ENCODE measurements around the gene FMN1.
A peak's percentile ranks its signal among the peaks of the same experiment; 100 is the strongest.

FMN1 gene

DNA sequence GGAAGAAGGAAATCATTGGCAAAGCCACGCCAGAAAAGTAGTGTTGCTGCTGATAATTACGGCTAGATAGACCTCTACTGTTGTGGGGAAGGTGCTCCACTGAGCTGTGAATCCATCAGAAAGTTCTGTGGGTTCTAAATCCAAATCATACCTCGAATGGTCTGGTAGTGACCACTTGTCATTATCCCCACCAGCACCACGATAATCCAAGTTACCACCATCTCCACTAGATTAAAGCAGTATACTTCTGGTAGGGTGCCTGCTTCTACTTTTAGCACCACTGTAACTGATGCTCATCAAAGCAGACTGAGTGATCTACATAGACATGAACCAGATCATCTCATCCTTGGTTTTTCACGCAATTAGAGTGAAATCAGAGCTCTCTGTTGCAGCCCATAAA is 185.5 kb downstream of the FMN1 start:
- no peak for TF ChIP-seq Cebpa-rat (IDR thresholded peaks at IDR 0.05)
- H3K9ac ChIP-seq: no peak overlapping the region
- no peaks in the 10 kb centered on the region for H3K27me3 ChIP-seq
- peaks cover 0 to 9% (median 0%) of the 10 kb centered on the region in 11 experiments; a peak in 2 of 22 replicates for H3K9me3 ChIP-seq (replicated peaks in 1 of 11)
- peaks cover 0 to 90% (median 0%) of the 10 kb centered on the region in 11 experiments; a peak in 5 of 22 replicates for H4K20me1 ChIP-seq
- H3K4me2 ChIP-seq: peak overlapping the region in 9 of 11 experiments; percentile 33 to 80 (median 58); a peak in 12 of 22 replicates
- no peak overlapping the region for H3K4me3 ChIP-seq
- H3K4me1 ChIP-seq: peaks cover 29 to 52% (median 38%) of the 10 kb centered on the region in 10 experiments
- no peak overlapping the region for H3K27ac ChIP-seq
- no peaks in the 10 kb centered on the region for H3K36me3 ChIP-seq

DNA sequence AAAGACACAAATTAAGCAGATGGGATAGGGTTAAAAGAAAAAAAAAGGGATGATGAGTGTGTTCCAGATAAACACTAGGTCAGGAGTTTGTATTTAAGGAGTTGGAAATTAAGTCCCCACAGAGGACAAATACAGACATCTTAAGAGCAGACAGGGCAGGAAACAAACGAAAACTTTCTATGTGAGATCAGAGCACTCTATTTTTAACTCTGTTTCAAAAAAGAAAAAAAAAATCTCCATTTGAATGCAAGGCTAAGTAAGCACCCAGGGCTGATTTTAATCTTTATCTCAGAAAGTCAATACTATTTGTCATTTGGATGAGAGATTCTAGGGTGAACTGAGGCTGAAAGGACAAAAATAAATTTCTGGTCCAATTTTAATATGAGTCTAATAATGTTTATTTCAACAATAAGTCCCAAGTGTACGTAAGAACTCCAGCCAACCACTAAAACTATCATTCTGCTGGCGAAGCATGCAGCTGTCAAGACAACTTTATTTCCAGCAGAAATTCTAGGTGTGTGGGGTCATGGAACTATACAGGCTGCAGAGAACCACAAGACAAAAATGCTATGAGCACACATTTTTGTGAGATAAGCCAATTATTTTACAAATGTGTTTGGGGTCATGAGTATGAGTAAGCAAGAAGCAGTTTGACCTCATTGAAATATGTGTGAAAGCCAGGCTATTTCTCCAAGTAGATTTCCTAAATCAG is 186.1 kb downstream of the FMN1 start:
- H3K27me3 ChIP-seq: no peaks in the 10 kb centered on the region
- H3K9ac ChIP-seq: no peak overlapping the region; a peak in 2 of 22 replicates
- TF ChIP-seq Cebpa-rat (IDR thresholded peaks at IDR 0.05): no peak
- no peaks in the 10 kb centered on the region for H3K36me3 ChIP-seq
- H3K4me3 ChIP-seq: no peak overlapping the region
- peaks cover 29 to 46% (median 38%) of the 10 kb centered on the region in 10 experiments for H3K4me1 ChIP-seq
- H3K4me2 ChIP-seq: peak overlapping the region; percentile 16 to 80 (median 56); a peak in 21 of 22 replicates
- no peak overlapping the region for H3K27ac ChIP-seq
- H4K20me1 ChIP-seq: peaks cover 0 to 84% (median 0%) of the 10 kb centered on the region in 11 experiments; a peak in 5 of 22 replicates
- peaks cover 0 to 9% (median 0%) of the 10 kb centered on the region in 11 experiments; a peak in 2 of 22 replicates for H3K9me3 ChIP-seq (replicated peaks in 1 of 11)

DNA sequence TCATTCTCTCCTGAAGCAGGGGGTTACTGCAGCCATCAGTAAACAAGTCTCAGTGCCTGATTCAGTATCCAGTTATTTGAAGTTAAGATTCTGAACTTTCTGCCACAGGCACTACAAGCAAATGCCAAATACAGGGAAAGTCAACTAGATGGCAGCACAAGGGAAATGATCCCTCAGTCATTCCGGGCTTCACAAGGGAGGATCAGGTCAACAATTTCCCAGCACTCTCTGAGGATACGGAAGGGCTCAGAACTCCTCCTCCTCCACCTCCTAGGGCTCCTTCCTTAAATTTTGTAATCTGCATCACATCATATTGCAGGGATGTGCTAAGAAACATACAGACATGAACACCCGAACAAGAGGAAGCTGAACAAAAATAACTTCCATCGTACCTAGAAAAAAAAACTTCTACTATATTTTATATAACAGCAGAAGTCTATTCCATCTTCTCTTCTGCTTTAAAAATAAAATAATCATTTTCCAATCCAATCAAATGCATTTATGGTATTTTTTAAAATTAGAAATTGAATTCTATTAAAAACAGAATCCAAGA is 187.1 kb downstream of the FMN1 start:
- TF ChIP-seq Cebpa-rat (IDR thresholded peaks at IDR 0.05): no peak
- no peak overlapping the region for H3K27ac ChIP-seq
- peak overlapping the region; percentile 16 to 80 (median 56); a peak in 21 of 22 replicates for H3K4me2 ChIP-seq

DNA sequence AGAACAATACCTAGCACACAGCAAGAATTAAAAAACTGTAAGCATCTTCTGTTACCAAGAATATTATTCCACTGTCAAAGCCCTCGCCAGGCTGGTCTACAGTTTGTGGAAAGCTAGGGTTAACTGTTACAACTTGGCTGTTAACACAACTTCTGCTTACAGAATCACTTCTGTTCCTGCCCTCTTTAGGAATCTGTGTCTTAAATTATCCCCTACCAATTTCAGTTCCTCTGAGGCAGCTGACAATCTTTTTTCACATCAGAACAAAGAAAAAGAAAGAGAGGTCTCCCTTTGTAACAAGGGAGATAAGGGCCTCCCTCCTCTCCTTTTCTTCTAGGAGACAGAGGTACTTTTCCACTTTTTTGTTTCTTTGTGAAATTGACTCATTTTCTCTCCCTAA is 188.9 kb downstream of the FMN1 start:
- Histone ChIP-seq H3K9ac (peak overlapping the region in 6 of 11 experiments; percentile 1 to 60 (median 26); a peak in 8 of 22 replicates), H4K20me1 (peaks cover 0 to 79% (median 0%) of the 10 kb centered on the region in 11 experiments; a peak in 4 of 22 replicates), H3K4me1 (peaks cover 29 to 44% (median 38%) of the 10 kb centered on the region in 10 experiments), H3K4me3 (peak overlapping the region in 1 of 10 experiments; percentile 12; a peak in 3 of 20 replicates), H3K4me2 (peak overlapping the region; percentile 16 to 80 (median 49); a peak in 19 of 22 replicates), H3K27me3 (no peaks in the 10 kb centered on the region), H3K36me3 (peaks cover 0 to 4% (median 0%) of the 10 kb centered on the region in 11 experiments; a peak in 1 of 22 replicates), H3K9me3 (replicated peaks in 1 of 11) (peaks cover 0 to 9% (median 4%) of the 10 kb centered on the region in 11 experiments; a peak in 4 of 22 replicates), H3K27ac (peak overlapping the region in 8 of 11 experiments; percentile 8 to 58 (median 45); a peak in 13 of 22 replicates)
- TF ChIP-seq Cebpa-rat (IDR thresholded peaks at IDR 0.05): no peak

More for the DNA sequence above, 187.1 kb downstream of the FMN1 start:
- H3K36me3 ChIP-seq: no peaks in the 10 kb centered on the region
- peaks cover 0 to 9% (median 0%) of the 10 kb centered on the region in 11 experiments; a peak in 2 of 22 replicates for H3K9me3 ChIP-seq (replicated peaks in 1 of 11)
- H3K27me3 ChIP-seq: no peaks in the 10 kb centered on the region
- peaks cover 0 to 82% (median 0%) of the 10 kb centered on the region in 11 experiments; a peak in 4 of 22 replicates for H4K20me1 ChIP-seq
- peaks cover 29 to 44% (median 38%) of the 10 kb centered on the region in 10 experiments for H3K4me1 ChIP-seq
- no peak overlapping the region for H3K9ac ChIP-seq
- no peak overlapping the region for H3K4me3 ChIP-seq

DNA sequence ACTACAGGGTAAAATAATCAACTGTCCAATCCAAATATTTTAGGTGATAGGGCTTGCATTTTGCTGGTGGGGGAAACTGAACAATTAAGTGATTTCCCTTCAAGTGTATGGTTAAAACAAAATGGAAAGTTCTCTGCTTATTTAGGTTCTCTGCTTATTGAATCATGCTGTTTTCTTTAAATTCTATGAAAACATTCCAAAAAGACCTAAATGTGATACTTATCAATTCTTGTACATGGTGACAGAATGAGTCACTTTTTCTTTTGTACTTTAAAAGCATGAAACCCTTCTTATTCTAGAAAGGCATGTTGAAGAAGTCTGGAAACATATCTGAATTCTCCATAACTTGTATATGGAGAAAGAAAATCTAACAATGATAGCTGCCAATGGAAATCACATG is 192.6 kb downstream of the FMN1 start:
- Histone ChIP-seq H4K20me1 (peaks cover 0 to 69% (median 0%) of the 10 kb centered on the region in 11 experiments; a peak in 4 of 22 replicates), H3K36me3 (peaks cover 0 to 31% (median 0%) of the 10 kb centered on the region in 11 experiments; a peak in 4 of 22 replicates), H3K4me3 (no peak overlapping the region), H3K9me3 (replicated peaks in 1 of 11) (peaks cover 0 to 20% (median 9%) of the 10 kb centered on the region in 11 experiments; a peak in 17 of 22 replicates), H3K4me2 (no peak overlapping the region), H3K4me1 (peaks cover 9 to 20% (median 17%) of the 10 kb centered on the region in 10 experiments; a peak in 18 of 20 replicates), H3K27ac (no peak overlapping the region), H3K27me3 (no peaks in the 10 kb centered on the region), H3K9ac (no peak overlapping the region)
- TF ChIP-seq Cebpa-rat (IDR thresholded peaks at IDR 0.05): no peak

DNA sequence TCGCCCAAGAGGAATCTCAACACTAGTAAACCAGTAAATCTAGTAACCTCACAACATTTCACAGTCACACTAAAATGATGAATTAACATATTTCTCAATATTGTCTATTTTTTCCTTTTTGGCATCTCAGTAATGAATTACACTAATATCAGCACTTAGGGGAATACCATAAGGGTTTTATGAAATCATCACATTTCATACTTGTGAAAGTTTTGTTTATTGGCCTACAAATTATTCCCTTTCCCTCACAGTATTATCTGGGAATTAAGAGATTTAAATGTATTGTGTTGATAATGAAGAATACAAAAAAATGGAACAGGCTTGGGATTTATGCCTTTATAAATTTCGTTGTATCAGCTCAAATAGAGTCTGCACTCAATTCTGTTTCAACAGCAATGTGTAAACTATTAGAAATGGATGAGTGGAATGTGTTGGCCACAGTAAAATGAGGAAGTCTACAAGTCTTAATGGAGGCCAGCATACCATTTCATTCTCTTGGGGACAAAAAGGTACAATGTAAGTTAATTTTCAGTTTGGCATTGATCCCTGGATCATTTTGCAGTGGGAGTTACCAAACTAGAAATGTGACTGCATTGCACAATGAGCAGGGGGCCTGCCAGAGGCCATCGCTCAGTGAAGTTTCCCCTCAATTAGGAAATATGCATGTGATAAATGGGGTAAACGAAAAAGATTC is 195.4 kb downstream of the FMN1 start:
- no peak for TF ChIP-seq Cebpa-rat (IDR thresholded peaks at IDR 0.05)
- Histone ChIP-seq H3K27ac (no peak overlapping the region), H4K20me1 (peaks cover 0 to 78% (median 0%) of the 10 kb centered on the region in 11 experiments; a peak in 4 of 22 replicates), H3K4me2 (no peak overlapping the region), H3K9ac (no peak overlapping the region), H3K4me1 (no peaks in the 10 kb centered on the region), H3K9me3 (replicated peaks in 1 of 11) (peaks cover 0 to 20% (median 9%) of the 10 kb centered on the region in 11 experiments; a peak in 17 of 22 replicates), H3K27me3 (no peaks in the 10 kb centered on the region), H3K4me3 (no peak overlapping the region), H3K36me3 (peaks cover 0 to 31% (median 0%) of the 10 kb centered on the region in 11 experiments; a peak in 4 of 22 replicates)

DNA sequence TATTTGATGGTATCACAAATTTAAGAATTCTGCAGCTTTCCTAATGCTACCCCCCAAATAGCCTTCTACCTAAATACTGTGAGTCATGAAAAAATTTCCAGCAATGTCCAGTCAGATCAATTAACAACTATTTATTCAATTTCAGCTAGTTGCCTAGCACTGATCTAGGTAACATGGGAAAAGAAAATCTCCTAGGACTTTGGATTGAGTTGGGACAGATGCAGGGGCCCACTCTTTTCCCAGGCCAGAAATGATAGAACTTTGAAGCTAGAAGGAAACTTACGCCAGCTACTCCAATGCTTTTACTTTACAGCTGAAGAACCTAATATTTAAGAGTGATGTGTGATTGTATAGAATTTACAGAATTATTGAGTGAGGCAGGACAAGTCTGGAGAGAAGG is 196.3 kb downstream of the FMN1 start:
- Histone ChIP-seq H3K9me3 (replicated peaks in 1 of 11) (peaks cover 0 to 20% (median 9%) of the 10 kb centered on the region in 11 experiments; a peak in 17 of 22 replicates), H3K4me1 (no peaks in the 10 kb centered on the region), H3K27ac (no peak overlapping the region), H3K36me3 (peaks cover 0 to 31% (median 0%) of the 10 kb centered on the region in 11 experiments; a peak in 4 of 22 replicates), H4K20me1 (peaks cover 0 to 88% (median 0%) of the 10 kb centered on the region in 11 experiments; a peak in 4 of 22 replicates), H3K4me2 (no peak overlapping the region), H3K4me3 (no peak overlapping the region), H3K9ac (no peak overlapping the region), H3K27me3 (no peaks in the 10 kb centered on the region)
- TF ChIP-seq Cebpa-rat (IDR thresholded peaks at IDR 0.05): no peak

DNA sequence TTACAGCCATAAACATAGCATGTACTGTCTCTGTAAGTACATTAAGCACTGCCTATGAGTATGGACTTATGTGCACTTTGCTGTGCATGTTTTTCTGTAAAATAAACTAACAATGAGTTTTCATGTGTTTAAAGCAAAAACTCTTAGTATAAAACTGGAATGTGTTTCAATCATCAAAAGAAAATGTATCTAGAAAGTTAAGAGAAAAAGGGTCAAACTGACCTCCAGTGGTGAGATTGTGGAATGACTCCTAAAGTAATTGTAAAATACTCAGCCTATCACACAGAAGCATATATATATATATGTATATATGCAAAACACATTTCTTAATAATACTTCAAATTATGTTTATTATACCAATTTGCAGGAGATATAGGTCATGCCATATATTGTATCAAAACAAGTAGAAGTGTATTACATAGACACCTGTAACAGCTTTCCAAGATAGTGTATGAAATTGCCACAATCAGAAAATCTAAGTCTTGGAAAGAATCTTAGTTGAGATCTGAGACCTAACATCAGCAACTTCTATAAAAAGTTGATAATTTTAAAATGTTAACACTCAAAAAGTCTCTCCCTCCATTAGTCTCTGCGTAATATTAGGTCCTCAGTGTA is 199.6 kb downstream of the FMN1 start:
- TF ChIP-seq Cebpa-rat (IDR thresholded peaks at IDR 0.05): no peak
- Histone ChIP-seq H3K36me3 (peaks cover 0 to 43% (median 0%) of the 10 kb centered on the region in 11 experiments; a peak in 4 of 22 replicates), H3K4me3 (no peak overlapping the region), H4K20me1 (peaks cover 0 to 94% (median 0%) of the 10 kb centered on the region in 11 experiments; a peak in 4 of 22 replicates), H3K27me3 (no peaks in the 10 kb centered on the region), H3K27ac (no peak overlapping the region), H3K4me1 (no peaks in the 10 kb centered on the region), H3K9me3 (replicated peaks in 1 of 11) (peaks cover 0 to 29% (median 16%) of the 10 kb centered on the region in 11 experiments; a peak in 18 of 22 replicates), H3K9ac (no peak overlapping the region), H3K4me2 (no peak overlapping the region)

Data from BLaER1 treated with 17β-estradiol and CSF1 and Interleukin-3, amounts not matched to agents 10 nM and 100 nM (cell line).